Stimulated activated memory B cell treated with anti-CD40 and anti-IgM and Interleukin-4, amounts not matched to agents 10 μg/mL and 1 μg/mL and 100 μg/mL, for 72 hours (primary cell): ENCODE results near the gene SUMO3.

ENCODE experiments used
- ATAC-seq: fragments of 150-1000 bp; cut with Tn5 transposase; 2 replicates; pipeline ENCODE4 v1.10.0; 2021
- H3K27ac Mint-ChIP-seq: one replicate; pipeline ENCODE4 v1.8.0; 2022; ENCODE audit warnings: mild to moderate bottlenecking, mixed read lengths
- H3K27me3 Mint-ChIP-seq: one replicate; pipeline ENCODE4 v1.8.0; 2022; ENCODE audit warnings: mixed read lengths
- H3K36me3 Mint-ChIP-seq: one replicate; pipeline ENCODE4 v1.8.0; 2022; ENCODE audit warnings: mixed read lengths
- H3K4me1 Mint-ChIP-seq: one replicate; pipeline ENCODE4 v1.8.0; 2022; ENCODE audit warnings: mixed read lengths
- H3K4me3 Mint-ChIP-seq: one replicate; pipeline ENCODE4 v1.8.0; 2022; ENCODE audit warnings: mild to moderate bottlenecking, moderate library complexity, mixed read lengths
- H3K9me3 Mint-ChIP-seq: one replicate; pipeline ENCODE4 v1.8.0; 2022; ENCODE audit warnings: mixed read lengths

SUMO3 gene

DNA sequence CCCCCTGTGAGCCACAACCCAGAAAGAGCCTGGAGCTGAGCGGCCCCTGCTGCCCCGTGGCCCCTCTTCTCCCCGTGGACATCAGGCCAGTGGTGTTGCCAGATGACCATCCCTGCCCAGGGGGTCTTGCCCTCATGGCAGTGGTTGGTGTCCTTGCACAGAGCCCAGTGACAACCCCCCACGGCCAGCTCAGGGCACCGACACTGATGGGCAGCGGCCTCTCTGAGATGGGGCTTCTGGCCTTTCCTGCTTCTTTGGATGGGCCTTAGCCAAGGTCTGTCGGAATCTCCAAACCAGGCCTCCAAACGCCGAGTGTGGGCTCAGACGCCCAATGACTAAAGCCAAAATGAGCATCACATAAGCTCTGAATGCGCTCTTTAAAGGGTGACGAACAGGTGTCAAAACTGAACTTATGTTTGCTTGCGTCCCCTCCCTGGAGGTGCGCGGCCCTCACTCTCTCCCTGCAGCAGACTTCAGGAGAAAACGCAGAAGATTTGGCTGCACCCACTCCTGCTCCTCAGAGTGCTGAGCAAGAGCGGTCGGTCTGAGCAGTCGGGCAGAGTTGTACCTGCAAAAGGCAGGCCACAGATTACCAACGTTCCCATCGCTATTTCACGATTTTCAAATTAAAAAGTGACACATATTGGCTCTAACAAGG is 58.1 kb downstream of the SUMO3 start:
- Mint-ChIP-seq H3K27me3 (no peaks in the 10 kb centered on the region), H3K27ac (no peak overlapping the region), H3K9me3 (no peaks in the 10 kb centered on the region), H3K4me3 (no peak overlapping the region), H3K36me3 (peaks cover 8% of the 10 kb centered on the region), H3K4me1 (peaks cover 7% of the 10 kb centered on the region)
- ATAC-seq: no peak

DNA sequence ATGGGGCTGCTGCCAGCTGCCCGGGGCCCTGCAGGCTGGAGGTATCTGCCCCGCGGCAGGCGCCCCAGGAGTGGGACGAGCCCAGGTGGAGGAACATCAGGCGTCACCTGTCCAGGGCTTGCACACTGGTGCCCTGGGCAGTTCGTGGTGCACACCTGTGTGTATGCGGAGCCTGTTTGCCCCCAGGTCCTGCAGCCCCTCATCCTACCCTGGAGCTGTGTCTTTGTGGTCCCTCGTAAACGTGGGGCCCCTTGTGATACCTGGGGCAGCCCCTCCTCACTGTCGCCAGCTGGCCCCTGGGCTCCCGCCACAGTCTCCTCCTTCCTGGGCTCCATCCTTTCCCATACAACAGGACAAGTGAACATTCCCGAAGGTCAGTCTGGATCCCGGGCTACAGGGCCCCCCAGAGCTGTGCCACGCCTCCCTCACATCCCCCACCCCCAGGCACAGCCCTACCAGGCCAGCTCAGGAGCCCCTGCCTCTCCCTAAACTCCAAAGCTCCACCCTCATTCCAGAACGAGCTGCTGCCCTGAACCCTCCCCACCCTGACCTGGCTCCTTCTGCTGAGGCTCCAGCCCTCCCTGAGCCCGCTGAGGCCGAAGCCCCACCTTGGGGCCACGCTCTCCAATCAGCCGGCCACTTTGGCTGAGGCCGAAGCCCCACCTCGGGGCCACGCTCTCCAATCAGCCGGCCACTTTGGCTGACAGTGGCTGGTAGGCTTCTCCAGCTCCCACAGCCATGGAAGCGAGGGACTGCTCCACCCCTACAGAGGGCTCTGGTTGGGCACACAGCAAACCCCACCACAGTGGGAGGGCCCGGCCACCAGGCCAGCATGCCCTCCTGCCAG is 58.9 kb downstream of the SUMO3 start:
- no peaks in the 10 kb centered on the region for H3K9me3 Mint-ChIP-seq
- H3K27ac Mint-ChIP-seq: no peak overlapping the region
- no peak overlapping the region for H3K4me3 Mint-ChIP-seq
- H3K27me3 Mint-ChIP-seq: no peaks in the 10 kb centered on the region
- peaks cover 7% of the 10 kb centered on the region for H3K4me1 Mint-ChIP-seq
- peaks cover 10% of the 10 kb centered on the region for H3K36me3 Mint-ChIP-seq
- no peak for ATAC-seq

- Mint-ChIP-seq H3K4me1 (peaks cover 7% of the 10 kb centered on the region), H3K4me3 (no peak overlapping the region), H3K36me3 (peaks cover 10% of the 10 kb centered on the region), H3K27ac (no peak overlapping the region), H3K9me3 (no peaks in the 10 kb centered on the region), H3K27me3 (no peaks in the 10 kb centered on the region)
- ATAC-seq: no peak
Observed at GRCh38 chr21:44758141-44758561, 59.7 kb downstream of the SUMO3 start.

DNA sequence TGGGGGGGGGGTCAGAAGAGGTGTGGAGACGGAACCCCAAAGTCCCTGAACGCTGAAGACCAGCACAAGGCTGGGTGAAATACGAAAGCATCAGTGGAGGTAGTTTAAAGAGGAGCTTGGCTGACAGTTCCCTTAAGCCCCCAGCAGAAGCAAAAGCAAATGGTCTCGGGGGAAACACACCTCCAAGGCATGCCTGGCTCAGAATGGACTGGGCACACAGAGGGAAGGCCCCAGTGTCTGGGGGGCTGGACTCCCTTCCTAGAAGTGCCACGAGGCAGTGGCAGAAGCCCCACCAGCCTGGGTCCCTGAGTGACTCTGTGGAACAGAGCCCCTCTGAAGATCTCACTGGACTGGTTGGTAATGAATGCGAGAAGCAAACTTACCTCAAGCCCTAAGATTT is 60.1 kb downstream of the SUMO3 start:
- Mint-ChIP-seq H3K27me3 (peaks cover 1% of the 10 kb centered on the region), H3K4me3 (no peak overlapping the region), H3K27ac (no peak overlapping the region), H3K9me3 (no peaks in the 10 kb centered on the region), H3K36me3 (peaks cover 10% of the 10 kb centered on the region), H3K4me1 (peaks cover 7% of the 10 kb centered on the region)
- ATAC-seq: no peak

DNA sequence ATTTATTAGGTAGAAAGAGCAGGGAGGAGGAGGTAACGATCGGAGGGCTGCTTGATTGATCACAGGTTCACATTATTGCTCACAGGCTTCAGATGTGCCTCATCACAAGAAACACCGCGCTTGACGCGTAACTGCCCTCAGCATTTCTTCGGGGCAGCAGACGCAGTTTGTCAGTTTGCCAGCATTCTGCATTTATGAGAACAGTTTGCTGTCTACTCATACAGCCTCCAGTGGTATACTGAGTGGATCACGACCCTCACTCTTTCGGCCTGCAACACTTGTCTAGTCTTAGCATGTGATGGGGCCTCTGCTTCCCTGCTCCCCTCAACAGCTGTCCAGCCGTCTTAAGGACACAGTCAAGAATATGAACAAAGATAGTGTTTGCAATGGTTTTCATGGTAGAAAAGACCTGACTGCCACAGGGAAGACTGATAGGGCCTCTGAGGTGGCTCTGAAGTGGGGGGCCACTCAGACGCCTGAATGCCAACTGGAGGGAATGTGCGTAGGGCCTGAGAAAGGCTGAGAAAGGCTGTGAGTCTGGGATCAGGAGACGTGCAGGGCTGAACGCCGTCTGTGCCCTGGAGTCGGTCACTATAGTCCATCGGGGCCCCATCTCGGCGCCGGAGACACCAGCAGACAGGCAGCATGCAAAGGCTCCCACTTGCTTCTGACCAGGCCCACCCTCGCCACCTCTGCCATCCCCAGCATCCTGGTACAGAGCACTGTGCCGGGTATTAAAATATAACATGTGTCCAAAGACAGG is 61.3 kb downstream of the SUMO3 start:
- H3K27ac Mint-ChIP-seq: no peak overlapping the region
- H3K36me3 Mint-ChIP-seq: peaks cover 10% of the 10 kb centered on the region

More for the DNA sequence above, 61.3 kb downstream of the SUMO3 start:
- no peak for ATAC-seq
- Mint-ChIP-seq H3K9me3 (no peaks in the 10 kb centered on the region), H3K27me3 (peaks cover 13% of the 10 kb centered on the region), H3K4me1 (peaks cover 5% of the 10 kb centered on the region), H3K4me3 (no peak overlapping the region)
